Measurements from ENCODE around the gene XPO5. TPM values are rescaled to one million over a fixed set of nuclear protein-coding genes. Genes with fewer than 3 reads are reported as not detected.
A peak's percentile ranks its signal among the peaks of the same experiment; 100 is the strongest.

The XPO5 gene
- total and polyA plus RNA-seq, 9 of the 15 experiments (the other 6 are each of a cell fraction or from before 2014, with no cell fraction given), result 36.0 to 170 (median 99.1) TPM

GRCh38 chr6:43570876-43571441, 4.9 kb downstream of the XPO5 start (continued):
- TF ChIP-seq ZHX1 (conservative IDR thresholded peaks at IDR 0.05; ENCODE audit: low read length) (no peak), MITF (IDR thresholded peaks at IDR 0.05) (no peak), ZNF518B (CRISPR knock-in tag; IDR thresholded peaks at IDR 0.05) (0 out of 2 replicates have a peak, but pooled peaks have one; percentile 28), ZNF354B (CRISPR knock-in tag; IDR thresholded peaks at IDR 0.05) (peak; percentile 60; the same call in 1 of the 2 replicates), ADNP (tag; IDR thresholded peaks at IDR 0.05) (no peak), ZNF347 (CRISPR knock-in tag; IDR thresholded peaks at IDR 0.05; ENCODE audit: low read depth) (no peak), CLOCK (CRISPR knock-in tag; IDR thresholded peaks at IDR 0.05; ENCODE audit: borderline replicate concordance) (no peak), ZNF584 (CRISPR knock-in tag; IDR thresholded peaks at IDR 0.05; ENCODE audit: low read depth) (peak; percentile 98), DLX4 (CRISPR knock-in tag; IDR thresholded peaks at IDR 0.05) (no peak), RBM25 (IDR thresholded peaks at IDR 0.05; ENCODE audit: low read depth, low read length, severe bottlenecking) (no peak), ZC3H11A (IDR thresholded peaks at IDR 0.05; ENCODE audit: low read depth, low read length) (no peak), ZNF282 (CRISPR knock-in tag; IDR thresholded peaks at IDR 0.05) (no peak), HSF4 (CRISPR knock-in tag; IDR thresholded peaks at IDR 0.05; ENCODE audit: borderline replicate concordance) (no peak), TAF15 (IDR thresholded peaks at IDR 0.05; ENCODE audit: low read depth, low read length) (no peak), MEF2A (IDR thresholded peaks at IDR 0.05; ENCODE audit: control insufficient read depth, low read depth, low read length) (no peak), HMG20B (CRISPR knock-in tag; IDR thresholded peaks at IDR 0.05) (0 out of 2 replicates have a peak, but pooled peaks have one; percentile 43), KAT8 (IDR thresholded peaks at IDR 0.05; ENCODE audit: low read depth) (no peak)
